Fibroblast of the aortic adventitia (primary cell): Measurements from ENCODE around the gene DCLK1. TPM values are rescaled to one million over a fixed set of nuclear protein-coding genes. Genes with fewer than 3 reads are reported as not detected.
"Not testable (repeated sequence)": the region's sequence is repeated elsewhere in the genome, so short reads cannot be mapped to it uniquely, and the experiment has no call there.

ENCODE experiments used
- DNase-seq: peaks from one replicate; pipeline ENCODE4 v3.0.0-alpha.2; 2010; ENCODE audit warnings: low read depth
- H3K4me3 ChIP-seq: 2 replicates; pipeline ENCODE4 v1.5.1; 2011; ENCODE audit warnings: low read depth, mild to moderate bottlenecking, control low read depth, low read length, moderate library complexity
- CTCF ChIP-seq: IDR thresholded peaks from 2 replicates; pipeline ENCODE4 v1.5.1; 2011; ENCODE audit warnings: mild to moderate bottlenecking, low read length, control low read depth, inconsistent platforms; ENCODE audit not compliant: insufficient read depth
- total RNA-seq: library from RNA; depleted of rRNA; stranded (reverse); fragments of >200 nt; gene quantifications from 2 replicates; pipeline ENCODE4 v1.2.3, GENCODE V29; 2012; ENCODE audit warnings: low replicate concordance

DCLK1 gene
- total RNA-seq, 1 donor: 80.0 TPM

GRCh38 chr13:35977060-35977459 lies 154.1 kb downstream of the DCLK1 start:
- DNase-seq: no peak
- TF ChIP-seq CTCF: no peak
- no peak overlapping the region for H3K4me3 ChIP-seq

- DNase-seq: no peak
- no peak overlapping the region for H3K4me3 ChIP-seq
- TF ChIP-seq CTCF: no peak
Measured at GRCh38 chr13:35976126-35976525, 155.1 kb downstream of the DCLK1 start.

DNA sequence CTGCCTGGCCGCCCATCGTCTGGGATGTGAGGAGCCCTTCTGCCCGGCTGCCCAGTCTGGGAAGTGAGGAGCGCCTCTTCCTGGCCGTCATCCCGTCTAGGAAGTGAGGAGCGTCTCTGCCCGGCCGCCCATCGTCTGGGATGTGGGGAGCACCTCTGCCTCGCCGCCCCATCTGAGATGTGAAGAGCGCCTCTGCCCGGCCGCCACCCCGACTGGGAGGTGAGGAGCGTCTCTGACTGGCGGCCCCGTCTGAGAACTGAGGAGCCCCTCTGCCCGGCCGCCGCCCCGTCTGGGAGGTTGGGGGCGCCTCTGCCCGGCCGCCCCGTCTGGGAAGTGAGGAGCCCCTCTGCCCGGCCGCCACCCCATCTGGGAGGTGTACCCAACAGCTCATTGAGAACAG lies 164.2 kb downstream of the DCLK1 start:
- DNase-seq, H3K4me3 ChIP-seq: not testable (repeated sequence)

GRCh38 chr13:35966024-35966423 lies 165.2 kb downstream of the DCLK1 start:
- TF ChIP-seq CTCF: no peak
- peak; percentile 15 for DNase-seq
- H3K4me3 ChIP-seq: no peak overlapping the region

- H3K4me3 ChIP-seq: no peak overlapping the region
- no peak for TF ChIP-seq CTCF
- no peak for DNase-seq
Measured at GRCh38 chr13:35965226-35965927, 165.8 kb downstream of the DCLK1 start.

DNA sequence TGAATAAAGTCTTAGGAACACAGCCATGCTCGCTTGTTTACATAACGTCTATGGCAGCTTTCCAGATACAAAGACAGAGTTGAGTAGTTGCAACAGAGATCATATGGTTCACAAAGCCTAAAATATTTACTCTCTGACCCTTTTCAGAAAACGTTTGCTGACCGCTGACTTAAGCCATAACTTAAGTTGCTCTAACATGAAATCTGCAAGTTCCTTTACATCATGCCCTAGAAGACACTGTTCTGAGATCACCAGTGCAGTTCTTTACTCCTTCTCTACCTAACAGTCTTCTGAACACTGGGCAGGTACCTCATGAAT lies 166.4 kb downstream of the DCLK1 start:
- DNase-seq: peak; percentile 41

More for the DNA sequence above, 166.4 kb downstream of the DCLK1 start:
- no peak overlapping the region for H3K4me3 ChIP-seq
- no peak for TF ChIP-seq CTCF
